Astrocyte of the cerebellum (primary cell): ENCODE results near the gene CUX1.
"Not testable (repeated sequence)": the region's sequence is repeated elsewhere in the genome, so short reads cannot be mapped to it uniquely, and the experiment has no call there.

Experiments
- DNase-seq: peaks from one replicate; pipeline ENCODE4 v3.0.0-alpha.2; 2011; ENCODE audit warnings: low read depth
- H3K4me3 ChIP-seq: 2 replicates; pipeline ENCODE4 v1.5.1; 2011; ENCODE audit warnings: mild to moderate bottlenecking, low read depth, low read length, moderate library complexity
- CTCF ChIP-seq: IDR thresholded peaks from 2 replicates; pipeline ENCODE4 v1.5.1; 2012; ENCODE audit warnings: low read length, low read depth, moderate library complexity, mild to moderate bottlenecking; ENCODE audit errors: missing control alignments
- in situ Hi-C: cut with HindIII; loops from 2 replicates; pipeline ENCODE4 v1.10.0; 2017; ENCODE audit warnings: low sequenced_read_pairs

Gene CUX1

GRCh38 chr7:102004229-102004628 is 186.8 kb downstream of the CUX1 start:
- in situ Hi-C loops, result no loop called here
- no peak for TF ChIP-seq CTCF
- no peak overlapping the region for H3K4me3 ChIP-seq
- no peak for DNase-seq

GRCh38 chr7:102004848-102005247 is 187.4 kb downstream of the CUX1 start:
- DNase-seq, result no peak
- TF ChIP-seq CTCF, result no peak
- in situ Hi-C loops, result no loop called here

GRCh38 chr7:102005933-102006480 is 188.6 kb downstream of the CUX1 start:
- no peak for TF ChIP-seq CTCF
- H3K4me3 ChIP-seq, result no peak overlapping the region
- in situ Hi-C loops, result no loop called here
- DNase-seq, result no peak

More at GRCh38 chr7:102004848-102005247, 187.4 kb downstream of the CUX1 start:
- no peak overlapping the region for H3K4me3 ChIP-seq

- TF ChIP-seq CTCF, result no peak
- in situ Hi-C loops, result no loop called here
- DNase-seq, result no peak
- H3K4me3 ChIP-seq, result no peak overlapping the region
Measured at GRCh38 chr7:102006695-102007094, 189.3 kb downstream of the CUX1 start.

- in situ Hi-C loops, result no loop called here
- no peak for DNase-seq
- no peak for TF ChIP-seq CTCF
- H3K4me3 ChIP-seq, result no peak overlapping the region
Measured at GRCh38 chr7:102008535-102009262, 191.3 kb downstream of the CUX1 start.

- no peak for DNase-seq
- in situ Hi-C loops, result no loop called here
- no peak for TF ChIP-seq CTCF
- H3K4me3 ChIP-seq, result no peak overlapping the region
Measured at GRCh38 chr7:102009628-102010027, 192.2 kb downstream of the CUX1 start.

GRCh38 chr7:102012112-102012830 is 194.8 kb downstream of the CUX1 start:
- DNase-seq, H3K4me3 ChIP-seq, in situ Hi-C loops: not testable (repeated sequence)
